Measurements from ENCODE around the gene HNRNPH2.

HNRNPH2 gene

GRCh38 chrX:101407748-101408531 is at the start of gene HNRNPH2, which contains the start of gene GLA:
HNRNPH2 (plus strand) TSS chrX:101408222; CDS start chrX:101411989, 3,767 bp downstream.
GLA (minus strand) TSS chrX:101407925; CDS start chrX:101407903, 22 bp downstream.
- peak; percentile 92 for DNase-seq (ENCODE audit: low spot score)

GRCh38 chrX:101359966-101360365 is 48.1 kb upstream of the HNRNPH2 start:
- no peak for DNase-seq (ENCODE audit: low spot score)

- DNase-seq (ENCODE audit: low spot score): no peak
These were observed 47.6 kb upstream of the HNRNPH2 start for GRCh38 chrX:101360390-101360789.

GRCh38 chrX:101362116-101362515 is 45.9 kb upstream of the HNRNPH2 start:
- DNase-seq (ENCODE audit: low spot score): no peak

GRCh38 chrX:101362757-101363156 is 45.3 kb upstream of the HNRNPH2 start:
- no peak for DNase-seq (ENCODE audit: low spot score)

- no peak for DNase-seq (ENCODE audit: low spot score)
These were observed 42.7 kb upstream of the HNRNPH2 start for GRCh38 chrX:101365301-101365795.

GRCh38 chrX:101368800-101369199 is 39.2 kb upstream of the HNRNPH2 start:
- DNase-seq (ENCODE audit: low spot score): no peak

- no peak for DNase-seq (ENCODE audit: low spot score)
These were observed 38.3 kb upstream of the HNRNPH2 start for GRCh38 chrX:101369687-101370086.

- no peak for DNase-seq (ENCODE audit: low spot score)
These were observed 37.0 kb upstream of the HNRNPH2 start for GRCh38 chrX:101370888-101371504.

GRCh38 chrX:101377547-101377946 is 30.5 kb upstream of the HNRNPH2 start:
- no peak for DNase-seq (ENCODE audit: low spot score)

GRCh38 chrX:101383679-101384205 is 24.3 kb upstream of the HNRNPH2 start:
- DNase-seq (ENCODE audit: low spot score): no peak

GRCh38 chrX:101385026-101385684 is 22.9 kb upstream of the HNRNPH2 start:
- no peak for DNase-seq (ENCODE audit: low spot score)

- no peak for DNase-seq (ENCODE audit: low spot score)
These were observed 22.1 kb upstream of the HNRNPH2 start, which contains the start of gene BTK for GRCh38 chrX:101385795-101386541. BTK (minus strand) TSS chrX:101386191; CDS start chrX:101375284, 10,907 bp downstream.

GRCh38 chrX:101386542-101386885 is 21.5 kb upstream of the HNRNPH2 start:
- no peak for DNase-seq (ENCODE audit: low spot score)

- DNase-seq (ENCODE audit: low spot score): no peak
These were observed 19.4 kb upstream of the HNRNPH2 start for GRCh38 chrX:101388604-101389003.

GRCh38 chrX:101390664-101391525 is 17.1 kb upstream of the HNRNPH2 start, which contains the start of gene RPL36A:
RPL36A (plus strand) TSS chrX:101391011; CDS start chrX:101391044, 33 bp downstream.
- peak; percentile 84 for DNase-seq (ENCODE audit: low spot score)

GRCh38 chrX:101391831-101392230 is 16.2 kb upstream of the HNRNPH2 start:
- no peak for DNase-seq (ENCODE audit: low spot score)

GRCh38 chrX:101393530-101394305 is 14.3 kb upstream of the HNRNPH2 start:
- no peak for DNase-seq (ENCODE audit: low spot score)

GRCh38 chrX:101394372-101394771 is 13.7 kb upstream of the HNRNPH2 start:
- no peak for DNase-seq (ENCODE audit: low spot score)

- DNase-seq (ENCODE audit: low spot score): no peak
These were observed 12.2 kb upstream of the HNRNPH2 start for GRCh38 chrX:101395789-101396188.
